HG03175 (cell line): ENCODE results near the gene TLE3.

ENCODE experiments used
- ATAC-seq: cut with Tn5 transposase; IDR thresholded peaks from one replicate; pipeline ENCODE4 v1.9.1; 2021; ENCODE audit warnings: mild to moderate bottlenecking, moderate library complexity; ENCODE audit not compliant: unreplicated experiment

TLE3 gene

DNA sequence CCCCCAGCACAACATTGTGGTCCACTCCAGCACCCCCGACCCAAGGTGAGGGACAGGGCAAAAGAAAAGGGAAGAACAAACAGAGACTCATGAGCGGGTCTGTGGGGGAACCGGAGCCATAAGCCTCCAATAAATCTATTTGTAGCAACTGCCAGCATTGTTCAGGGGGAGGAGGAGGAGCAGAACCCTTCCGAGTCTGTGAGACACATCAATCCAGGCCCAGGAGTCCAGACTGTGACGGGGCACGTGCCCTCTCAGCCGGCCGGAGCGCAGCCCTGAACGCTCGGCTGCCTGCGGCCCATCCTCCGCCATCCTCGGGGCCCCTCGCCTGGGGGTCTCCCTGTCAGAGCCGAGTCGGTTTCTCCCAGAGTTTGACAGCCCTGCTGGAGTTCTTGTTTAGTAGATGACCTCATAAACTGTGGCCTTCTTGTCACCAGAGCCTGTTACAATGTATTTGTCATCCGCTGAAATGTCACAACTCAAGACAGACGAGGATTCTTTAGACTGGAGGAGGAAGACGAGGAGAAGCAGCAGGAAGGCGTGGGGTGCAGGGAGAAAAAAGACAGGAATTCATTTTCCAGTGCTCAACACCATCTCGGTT is 47.9 kb downstream of the TLE3 start:
- no peak for ATAC-seq

DNA sequence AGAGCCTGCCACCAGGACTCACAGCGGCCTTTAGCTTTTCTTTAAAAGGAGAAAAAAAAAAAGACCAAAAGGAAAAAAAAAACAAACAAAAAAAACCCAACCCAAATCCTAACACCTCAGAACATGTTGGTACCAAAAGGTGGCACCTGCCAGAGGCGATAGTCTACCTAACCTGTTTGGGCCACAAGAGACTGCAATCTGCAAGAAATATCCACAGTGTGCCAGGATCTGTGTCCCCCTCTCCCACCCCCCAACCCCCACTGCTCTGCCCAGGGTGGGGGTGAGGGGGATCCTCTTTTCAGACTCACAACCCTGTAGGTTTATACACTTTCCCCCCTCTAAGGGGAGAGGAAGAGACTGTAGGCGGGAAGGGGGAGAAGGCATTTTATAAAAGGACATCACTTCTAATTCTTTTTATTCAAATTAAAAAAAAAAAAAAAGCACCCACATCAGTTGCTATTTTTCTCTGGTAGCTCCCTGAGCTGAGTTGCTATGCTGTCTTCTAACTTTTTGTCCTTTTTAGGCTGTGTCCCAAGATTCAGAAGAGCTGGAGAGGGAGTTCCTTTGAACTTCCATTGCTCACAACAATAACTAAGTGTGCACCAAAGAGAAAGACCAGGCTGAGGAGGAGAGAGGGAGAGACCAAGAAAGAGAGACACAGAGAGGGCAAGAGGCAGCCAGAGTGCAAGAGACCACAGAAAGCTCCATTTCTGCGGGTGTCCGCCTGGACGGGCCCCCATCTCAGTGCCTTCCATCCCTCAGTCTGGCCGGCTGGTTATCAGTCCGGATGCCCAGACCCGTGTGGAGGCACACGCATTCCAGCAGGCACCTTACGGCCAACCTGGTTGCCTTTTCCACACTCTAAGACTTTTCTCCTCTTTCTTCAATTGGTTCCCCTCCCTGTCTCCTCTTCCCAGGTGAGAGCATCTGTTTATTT is 48.9 kb downstream of the TLE3 start:
- no peak for ATAC-seq

DNA sequence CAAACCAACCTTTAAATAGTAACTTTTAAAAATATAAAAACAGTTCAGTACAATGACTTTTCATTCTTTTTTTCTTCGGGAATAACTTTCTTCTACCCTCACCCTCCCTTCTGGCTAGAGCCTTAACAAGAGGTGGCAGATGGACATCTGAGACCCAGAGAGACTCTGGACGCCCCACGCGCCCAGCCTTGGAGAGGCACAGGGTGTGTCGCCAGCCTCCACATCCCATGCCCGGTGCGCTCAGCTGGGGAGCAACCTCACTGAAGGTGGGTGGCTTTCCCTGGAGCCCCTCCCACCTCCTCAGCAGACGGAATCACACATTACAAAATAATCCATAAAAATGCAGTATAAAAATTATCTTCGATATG is 49.5 kb downstream of the TLE3 start:
- no peak for ATAC-seq

DNA sequence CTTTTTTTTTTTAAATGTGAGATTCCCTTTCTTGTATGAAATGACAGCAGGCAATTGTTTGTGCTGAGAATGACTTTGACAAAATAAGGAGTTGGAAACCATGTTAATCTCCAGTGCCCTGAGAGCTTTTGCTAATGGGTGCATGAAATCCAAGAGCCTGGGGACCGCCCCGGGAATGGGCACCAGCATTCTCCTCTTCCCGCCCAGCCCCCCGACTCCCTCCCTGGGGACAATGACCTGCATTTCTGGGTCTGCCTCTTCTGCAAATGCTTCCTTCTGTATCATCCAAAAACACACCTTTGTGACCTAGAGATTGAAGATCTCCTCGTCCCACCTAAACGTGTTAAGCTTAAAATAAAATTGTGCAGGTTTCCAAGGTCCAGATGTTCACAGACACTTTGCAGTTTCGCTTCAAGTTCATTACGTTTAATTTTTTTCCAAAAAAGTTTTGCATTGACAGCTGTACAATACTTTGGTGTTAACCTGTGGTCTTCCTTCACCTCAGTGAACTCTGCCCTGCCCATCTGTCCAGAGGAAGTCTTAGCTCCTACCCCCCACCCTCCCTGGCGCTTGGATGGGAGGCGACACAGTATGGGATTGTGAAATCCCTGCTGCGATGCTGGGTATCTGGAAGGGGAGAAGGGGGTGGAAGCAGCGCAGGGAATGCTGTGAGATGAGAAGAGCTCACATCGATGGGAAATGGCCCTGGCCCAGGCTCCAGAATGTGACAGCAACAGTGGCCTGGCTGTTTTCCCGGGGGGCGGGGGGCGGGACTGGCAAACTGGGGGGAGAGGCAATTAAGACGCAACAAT is 50.1 kb downstream of the TLE3 start:
- no peak for ATAC-seq

DNA sequence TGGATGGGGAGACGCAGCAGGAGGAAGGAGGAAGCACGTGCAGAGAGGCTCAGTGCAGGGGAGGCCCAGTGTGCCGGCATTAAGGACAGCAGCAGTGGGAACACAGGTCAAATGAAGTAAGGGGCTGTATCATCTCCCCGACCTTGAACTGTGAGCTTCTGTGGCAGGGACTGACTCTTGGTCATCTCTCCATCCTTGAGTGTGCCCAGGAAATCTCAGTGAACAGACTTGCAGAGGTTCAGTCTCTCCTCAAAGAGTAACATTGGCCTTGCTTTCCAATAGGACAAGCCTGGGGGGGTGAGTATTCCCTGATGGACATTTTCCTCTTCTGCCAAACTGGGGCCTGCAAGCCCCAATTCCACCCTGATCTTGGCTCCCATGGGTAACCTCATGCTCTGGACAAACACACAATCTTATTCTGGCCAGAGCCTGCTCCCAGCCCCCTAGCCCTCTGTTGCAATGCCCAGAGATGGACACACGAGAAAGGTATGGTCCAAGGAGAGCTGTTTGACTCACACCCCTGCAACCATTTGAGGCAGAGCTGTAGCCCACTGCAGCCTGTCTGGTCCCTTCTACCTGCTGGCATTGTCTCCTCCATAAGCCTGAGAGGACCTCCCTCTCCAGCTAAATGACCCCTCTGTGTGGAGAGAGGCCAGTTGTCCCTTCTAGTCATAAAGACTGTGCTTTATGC is 50.9 kb downstream of the TLE3 start:
- no peak for ATAC-seq

DNA sequence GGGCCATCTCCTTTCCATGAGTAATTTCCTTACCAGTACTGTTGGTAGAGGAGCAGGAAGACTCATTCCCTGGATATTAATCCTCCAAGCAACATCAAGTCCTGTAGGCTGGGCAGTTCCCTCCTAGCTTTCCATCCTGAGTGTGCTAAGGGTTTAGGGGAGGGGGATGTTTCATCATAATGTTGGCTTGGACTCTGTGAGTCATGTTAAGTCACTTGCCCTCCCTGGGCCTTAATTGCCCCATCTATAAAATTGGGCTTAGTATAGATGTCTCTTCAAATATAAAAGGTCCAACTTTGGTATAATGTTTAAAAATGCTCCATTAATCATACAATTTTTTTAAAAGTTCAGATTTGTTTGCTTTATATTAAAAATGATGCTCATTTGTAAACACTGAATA is 52.7 kb downstream of the TLE3 start:
- ATAC-seq = no peak

DNA sequence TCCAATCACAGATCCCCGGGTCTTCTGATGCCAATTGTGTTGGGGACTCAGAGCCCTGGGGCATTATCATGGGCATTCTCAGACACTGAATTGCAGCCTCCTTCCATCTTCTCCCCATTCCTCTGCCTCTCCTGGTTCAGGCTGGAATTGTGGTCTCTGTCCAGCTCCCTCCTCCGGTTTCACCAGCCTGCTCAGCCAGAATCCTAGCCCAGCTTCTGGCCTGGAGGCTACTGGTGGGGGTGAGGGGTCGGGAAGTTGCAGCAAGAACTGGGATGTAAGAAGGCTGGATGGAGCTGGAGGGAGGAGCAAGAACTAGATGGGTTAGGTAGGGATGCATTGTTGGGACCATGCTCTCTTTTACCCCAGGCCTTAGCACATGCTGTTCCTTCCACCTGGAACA is 53.5 kb downstream of the TLE3 start:
- ATAC-seq = no peak

DNA sequence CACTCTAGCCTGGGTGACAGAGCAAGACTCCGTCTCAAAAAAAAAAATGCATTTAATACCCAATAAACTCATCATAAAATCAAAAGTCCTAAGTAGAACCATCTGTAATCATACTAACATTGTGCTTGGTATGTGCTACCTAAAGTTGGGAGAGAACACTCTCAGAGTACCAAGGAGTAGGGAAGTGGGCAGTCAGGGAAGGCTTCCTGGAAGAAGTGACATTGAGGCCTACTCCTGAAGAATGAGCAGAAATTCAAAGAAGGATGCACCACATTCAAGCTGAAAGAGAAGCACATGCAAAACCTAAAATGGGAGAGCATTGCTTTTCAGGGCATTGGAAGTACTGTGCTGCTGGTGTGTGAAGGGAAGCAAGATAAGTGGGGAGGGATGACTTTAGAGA is 54.1 kb downstream of the TLE3 start:
- ATAC-seq = no peak

DNA sequence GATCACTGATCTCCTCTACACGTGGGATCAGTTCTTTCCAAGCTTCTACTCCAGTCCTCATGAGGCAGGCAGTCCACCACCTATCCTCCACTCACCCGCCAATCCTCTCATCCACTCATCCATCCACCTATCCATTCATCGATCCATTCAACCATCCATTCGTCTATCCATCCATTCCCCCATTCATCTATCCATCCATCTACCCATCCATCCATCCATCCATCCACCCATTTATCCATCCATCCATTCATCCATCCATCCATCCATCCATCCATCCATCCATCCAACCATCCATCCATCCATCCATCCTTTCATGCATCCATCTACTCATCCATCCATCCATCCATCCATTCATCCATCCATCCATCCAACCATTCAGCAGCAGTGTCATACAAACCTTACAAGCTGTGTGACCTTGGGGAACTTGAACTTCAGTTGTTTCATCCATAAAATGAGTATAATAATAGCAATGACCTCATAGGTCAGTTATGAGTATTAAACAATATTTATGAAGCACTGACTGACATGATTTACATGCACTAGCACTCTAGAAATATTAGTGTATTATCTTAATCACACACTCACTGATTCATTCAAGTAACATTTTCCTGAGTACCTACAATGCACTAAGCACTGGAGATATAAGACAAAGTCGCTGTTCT is 55.0 kb downstream of the TLE3 start:
- ATAC-seq = no peak

DNA sequence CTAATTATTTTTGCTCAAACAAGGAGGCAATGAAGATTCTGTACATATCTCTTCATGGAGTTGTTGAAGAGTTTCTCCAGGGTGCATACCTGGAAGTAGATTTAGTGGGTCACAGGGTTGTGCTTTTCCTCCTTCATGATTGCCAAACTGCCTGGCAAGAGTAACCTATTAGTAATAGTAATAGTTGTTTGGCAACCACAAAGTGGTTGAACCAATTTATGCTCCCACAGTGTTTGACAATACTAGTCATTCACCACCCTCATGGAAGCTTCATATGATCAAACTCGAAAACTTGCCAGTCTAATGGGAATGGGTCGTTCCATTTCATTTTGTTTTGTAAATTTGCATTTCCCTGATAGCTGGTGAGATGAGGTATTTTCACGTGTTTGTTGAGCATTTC is 57.8 kb downstream of the TLE3 start:
- no peak for ATAC-seq

DNA sequence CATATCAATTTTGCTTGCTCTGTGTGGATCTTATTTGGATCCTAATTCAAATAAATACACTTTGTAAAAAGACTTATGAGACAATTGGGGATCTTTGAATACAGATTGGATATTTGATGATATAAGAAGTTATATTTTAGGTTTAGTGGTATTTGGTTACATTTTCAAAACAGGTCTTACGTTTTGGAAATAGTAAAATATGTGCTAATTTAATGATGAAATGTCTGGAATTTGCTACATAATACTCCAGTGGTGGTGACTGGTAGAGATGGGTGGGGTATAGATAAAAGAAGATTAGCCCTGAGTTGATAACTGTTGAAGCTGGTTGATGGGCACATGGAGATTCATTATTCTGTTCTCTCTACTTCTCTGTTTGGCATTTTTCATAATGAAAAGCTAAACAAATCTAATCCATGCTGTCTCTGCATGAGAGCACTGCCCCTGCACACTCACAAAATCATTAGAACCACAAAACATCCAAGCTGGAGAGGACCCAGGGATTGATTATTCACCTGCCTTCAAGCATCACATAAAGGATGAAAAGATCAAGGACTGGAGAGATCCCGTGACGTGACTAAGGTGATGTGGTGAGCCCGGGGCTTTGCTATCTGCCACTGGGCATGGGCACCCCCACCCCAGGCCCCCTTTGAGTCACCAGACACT is 58.9 kb downstream of the TLE3 start:
- ATAC-seq = no peak

DNA sequence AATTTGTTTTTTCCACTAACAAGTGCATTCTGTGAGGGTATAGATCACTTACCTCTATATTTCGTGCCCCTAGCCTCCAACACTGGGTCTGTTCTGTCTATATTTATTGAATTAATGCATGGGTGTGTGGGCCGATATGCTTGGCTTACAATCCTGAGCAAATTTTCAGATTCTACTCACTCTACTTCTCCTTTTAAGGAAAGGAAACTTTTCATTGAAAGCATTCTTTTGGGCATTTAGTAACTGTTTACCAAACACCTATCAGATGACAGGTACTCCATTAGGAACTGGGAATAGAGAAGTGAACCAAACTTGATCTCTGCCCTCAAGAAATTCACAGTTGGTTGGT is 60.5 kb downstream of the TLE3 start:
- no peak for ATAC-seq

DNA sequence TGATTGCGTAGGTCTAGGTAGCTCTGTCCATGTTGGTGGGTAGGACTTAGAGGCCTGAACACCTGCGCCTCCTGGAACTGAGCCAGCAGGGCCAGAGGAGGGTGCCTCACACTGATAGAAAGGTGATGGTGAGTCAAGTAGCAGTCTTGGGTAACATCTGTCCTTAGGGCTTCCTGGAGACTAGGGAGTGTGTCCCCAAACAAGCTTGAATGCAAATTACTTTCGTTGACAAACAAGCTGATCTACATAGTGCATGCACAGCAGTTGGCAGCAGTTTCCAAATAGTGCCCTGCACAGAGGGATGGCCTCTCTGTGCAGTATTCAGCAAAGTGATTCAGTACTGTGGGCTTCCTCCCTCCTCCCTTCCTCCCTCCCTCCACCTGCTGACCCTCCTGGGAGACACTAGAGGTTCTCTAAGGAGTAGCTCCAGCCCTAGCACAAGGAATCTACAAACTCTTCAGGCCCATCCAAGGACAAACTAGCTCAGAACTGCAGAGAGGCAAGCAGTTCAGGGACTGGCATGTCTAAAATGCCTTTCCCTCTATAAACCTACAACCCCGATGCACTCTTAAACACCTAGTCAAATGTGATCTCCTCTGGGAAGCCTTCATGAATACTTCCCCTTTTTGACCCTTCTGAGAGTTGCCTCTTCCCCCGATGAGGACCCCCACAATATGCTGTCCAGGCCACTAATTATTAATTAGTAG is 61.0 kb downstream of the TLE3 start:
- ATAC-seq = peak; percentile 81

DNA sequence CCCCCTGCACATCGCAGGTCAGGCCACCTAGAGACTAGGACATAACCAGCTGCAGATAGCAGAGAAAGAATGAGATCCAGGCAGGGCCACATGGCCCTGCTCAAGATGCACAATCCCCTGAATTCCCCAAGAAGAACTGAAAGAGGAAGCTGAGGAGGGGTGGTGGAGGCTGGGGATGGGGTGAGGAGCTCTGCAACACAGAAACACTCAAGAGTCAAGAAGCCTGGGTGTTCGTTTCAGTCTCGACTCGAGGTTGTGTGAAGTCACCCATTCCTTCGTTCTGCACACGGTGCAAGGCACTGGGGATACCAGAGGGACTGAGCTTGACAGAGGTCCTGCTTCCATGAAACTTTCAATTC is 62.0 kb downstream of the TLE3 start:
- peak; percentile 35 for ATAC-seq

DNA sequence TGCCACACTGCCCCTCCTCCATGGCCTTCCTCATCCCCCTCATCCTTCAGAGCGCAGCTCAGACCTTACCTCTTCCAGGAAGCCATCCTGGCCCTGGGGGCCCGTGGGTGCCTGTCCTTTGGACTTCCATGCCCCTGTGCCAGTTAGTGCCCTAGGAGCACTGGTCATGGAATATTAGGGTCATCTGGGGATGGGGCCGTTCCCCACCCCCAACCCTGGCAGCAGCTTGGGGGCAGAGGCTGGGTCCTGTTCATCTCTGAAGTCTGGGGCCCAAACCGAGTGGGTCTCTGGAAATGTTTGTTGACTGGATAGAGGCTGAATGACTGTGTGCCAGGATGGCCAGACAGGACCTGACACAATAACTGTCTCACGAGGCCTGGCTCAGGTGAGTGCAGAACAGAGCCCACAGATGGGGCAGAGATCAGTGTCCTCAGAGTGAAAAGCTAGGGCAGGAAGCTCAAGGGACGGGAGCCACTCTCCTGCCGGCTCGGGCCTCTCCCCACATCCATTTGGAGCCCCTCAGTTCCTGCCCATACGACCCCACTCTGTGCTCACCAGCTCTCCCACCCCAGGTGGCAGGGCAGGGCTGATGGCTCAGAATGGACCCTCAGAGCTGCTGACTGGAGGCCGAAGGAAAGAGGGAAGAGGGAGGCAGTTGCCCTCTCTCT is 62.5 kb downstream of the TLE3 start:
- ATAC-seq = no peak

DNA sequence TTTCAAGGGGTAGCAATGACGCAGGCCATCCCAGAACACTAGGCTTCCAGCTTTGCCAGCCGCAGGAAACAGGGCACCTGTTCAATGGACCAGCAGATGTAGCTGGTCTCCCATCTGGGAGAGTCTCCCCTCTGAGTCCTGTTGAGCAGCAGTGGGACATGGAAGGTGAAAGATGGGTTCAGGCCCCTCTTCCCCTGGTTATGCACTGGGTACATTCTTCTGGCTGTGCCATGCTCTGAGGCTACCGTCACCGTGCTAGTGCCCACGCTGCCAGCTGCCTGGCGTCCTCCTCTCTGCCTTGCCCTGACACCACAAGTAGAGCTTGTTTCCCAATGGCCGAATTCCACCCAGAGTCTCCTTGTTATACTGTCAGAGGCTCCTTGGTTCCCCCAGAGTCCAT is 63.1 kb downstream of the TLE3 start:
- ATAC-seq = no peak

DNA sequence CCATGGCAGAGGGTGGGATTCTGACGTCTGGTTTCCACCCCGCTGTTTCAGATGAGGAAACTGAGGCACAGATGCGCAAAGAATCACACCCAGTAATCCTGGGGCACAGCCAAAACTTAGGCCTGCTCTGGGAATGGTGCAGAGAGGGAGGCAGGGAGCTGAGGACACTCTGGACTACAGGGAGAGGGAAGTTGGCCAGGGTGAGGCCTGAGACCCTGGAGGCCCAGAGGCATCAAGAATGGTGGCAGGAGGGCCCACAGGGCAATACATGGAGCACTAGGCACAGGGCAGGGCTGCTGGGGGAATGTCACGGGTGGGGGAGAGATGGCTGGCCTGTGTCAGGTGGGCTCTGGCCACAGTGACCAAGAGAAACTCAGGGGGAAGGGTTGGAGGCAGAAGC is 63.6 kb downstream of the TLE3 start:
- no peak for ATAC-seq

DNA sequence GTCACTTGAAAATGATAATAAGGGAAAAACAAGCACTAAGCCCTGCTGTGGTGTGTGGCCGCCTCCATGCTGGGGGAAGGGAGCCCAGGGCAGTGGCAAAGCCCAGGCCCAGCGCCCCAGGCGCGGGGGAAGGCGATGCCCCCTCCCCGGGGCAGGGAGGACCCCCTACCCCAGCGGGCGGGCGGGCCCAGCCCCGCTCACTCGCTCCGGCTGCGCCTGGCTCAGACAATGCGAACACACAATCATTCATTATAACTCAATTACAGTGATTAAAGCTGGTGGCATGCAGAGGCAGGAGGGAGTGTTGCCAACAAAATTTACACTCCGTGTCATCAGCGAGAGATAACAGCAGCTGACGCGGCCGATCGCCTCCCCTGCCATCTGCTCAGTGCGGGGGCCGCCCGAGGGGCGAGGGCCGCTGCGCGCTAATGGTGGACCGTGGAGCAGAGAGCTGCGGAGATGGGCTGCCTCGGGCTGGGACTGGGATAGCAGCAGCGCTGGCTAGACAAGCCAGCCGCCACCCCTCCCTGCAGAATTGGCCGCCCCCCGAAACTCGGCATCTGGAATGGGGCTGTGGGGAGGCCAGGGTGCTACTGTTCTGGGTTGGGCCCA is 64.1 kb downstream of the TLE3 start:
- no peak for ATAC-seq

DNA sequence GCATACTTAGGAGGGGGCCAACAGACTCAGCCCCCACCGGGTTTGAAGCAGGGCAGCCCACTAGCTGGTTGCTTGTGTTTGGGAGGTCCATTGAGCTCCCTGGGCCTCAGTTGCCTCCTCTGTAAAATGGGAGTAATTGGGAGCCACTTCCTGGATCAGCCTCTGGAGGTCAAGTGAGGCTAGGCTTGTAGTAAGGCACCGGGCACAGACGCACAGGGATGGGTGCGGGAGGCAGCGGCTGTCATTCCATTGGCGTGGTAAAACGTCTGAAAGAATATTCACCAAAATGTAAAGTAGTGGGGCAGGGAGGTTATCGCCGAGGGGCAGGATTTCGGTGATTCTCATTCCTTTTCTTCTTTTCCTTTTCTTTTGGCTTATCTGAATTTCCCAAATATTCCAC is 64.6 kb downstream of the TLE3 start:
- ATAC-seq = no peak
